ENCODE data around the gene PPID.

PPID gene

DNA sequence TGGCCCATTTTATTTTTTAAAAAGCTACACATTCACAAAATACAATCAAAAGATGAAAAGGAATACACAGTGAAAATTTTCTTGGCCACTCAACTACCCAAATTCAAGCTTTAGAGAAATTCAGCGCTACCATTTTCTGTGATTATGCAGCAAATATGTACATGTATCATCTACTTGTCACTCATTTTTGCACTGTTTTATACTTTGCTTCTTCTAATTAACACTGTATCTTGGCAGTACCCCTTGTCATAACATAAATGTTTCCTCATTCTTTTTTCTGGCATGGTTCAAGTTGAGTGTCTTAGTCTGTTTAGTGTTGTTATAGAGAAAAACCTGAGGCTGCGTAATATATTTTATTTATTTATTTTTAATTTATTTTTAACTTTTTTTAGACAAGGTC, 15.7 kb upstream of the PPID start:
- no peak for DNase-seq (ENCODE audit: low spot score)
- ChIA-PET POLR2A (ENCODE audit: low non-redundant PET) (no interaction called here), CTCF (interaction anchor here (1.0 kb wide), 1 partner anchor 113 kb away, joined by 3 read pairs; no protein-coding TSS in a partner anchor)
- H3K27ac ChIP-seq, result no peak overlapping the region
- no peak for TF ChIP-seq CTCF (conservative IDR thresholded peaks at IDR 0.05; ENCODE audit: low read depth)

GRCh38 chr4:158729716-158730559, 6.7 kb upstream of the PPID start:
- DNase-seq (ENCODE audit: low spot score), result peak; percentile 66
- H3K27ac ChIP-seq, result no peak overlapping the region
- peak; percentile 89 for TF ChIP-seq CTCF (conservative IDR thresholded peaks at IDR 0.05; ENCODE audit: low read depth)
- CTCF ChIA-PET, result interaction anchor here (0.5 to 1.3 kb wide), 8 partner anchors 63 to 870 kb away, joined by 3 to 7 read pairs (median 3); no protein-coding TSS in a partner anchor
- POLR2A ChIA-PET (ENCODE audit: low non-redundant PET), result no interaction called here

- DNase-seq (ENCODE audit: low spot score), result no peak
- POLR2A ChIA-PET (ENCODE audit: low non-redundant PET), result no interaction called here
- no peak for TF ChIP-seq CTCF (conservative IDR thresholded peaks at IDR 0.05; ENCODE audit: low read depth)
- no peak overlapping the region for H3K27ac ChIP-seq
- CTCF ChIA-PET, result interaction anchor here (0.5 kb wide), 1 partner anchor 123 kb away, joined by 6 read pairs; no protein-coding TSS in a partner anchor
Observed at GRCh38 chr4:158728236-158728635, 5.0 kb upstream of the PPID start.

DNA sequence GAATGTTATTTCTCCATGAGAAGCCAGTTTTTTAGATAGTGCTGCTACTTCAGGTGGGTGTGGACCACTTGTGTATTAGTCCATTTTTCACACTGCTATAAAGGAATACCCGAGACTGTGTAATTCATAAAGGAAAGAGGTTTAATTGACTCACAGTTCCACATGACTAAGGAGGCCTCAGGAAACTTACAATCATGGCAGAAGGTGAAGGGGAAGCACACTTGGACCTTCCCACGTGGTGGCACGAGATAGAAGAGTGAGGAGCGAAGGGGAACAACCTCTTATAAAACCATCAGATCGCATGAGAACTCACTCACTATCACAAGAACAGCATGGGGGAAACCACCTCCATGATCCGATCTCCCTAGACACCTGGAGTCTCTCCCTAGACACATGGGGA, 3.4 kb upstream of the PPID start:
- no peak for TF ChIP-seq CTCF (conservative IDR thresholded peaks at IDR 0.05; ENCODE audit: low read depth)
- ChIA-PET POLR2A (ENCODE audit: low non-redundant PET) (no interaction called here), CTCF (no interaction called here)
- H3K27ac ChIP-seq, result no peak overlapping the region
- DNase-seq (ENCODE audit: low spot score), result no peak

DNA sequence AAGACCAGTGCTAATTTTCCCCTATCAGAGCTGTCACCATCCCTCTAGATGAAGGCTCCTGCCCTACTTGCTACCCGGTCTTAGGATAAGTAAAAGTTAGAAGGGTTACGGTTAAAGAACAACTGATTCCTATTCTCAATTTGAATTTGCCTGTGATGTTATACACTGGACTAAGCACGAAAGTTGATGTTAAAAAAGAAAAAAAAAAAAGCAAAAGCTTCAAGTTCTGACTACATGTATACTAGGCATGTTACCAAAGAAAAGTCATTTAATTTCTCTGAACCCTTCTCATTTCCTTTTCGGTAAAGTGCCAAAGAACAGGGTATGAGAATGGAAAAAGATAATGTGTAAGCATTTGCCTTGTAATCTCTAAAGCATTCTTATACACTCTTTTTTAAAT, 1.4 kb upstream of the PPID start:
- DNase-seq (ENCODE audit: low spot score), result no peak
- ChIA-PET POLR2A (ENCODE audit: low non-redundant PET) (no interaction called here), CTCF (no interaction called here)
- no peak for TF ChIP-seq CTCF (conservative IDR thresholded peaks at IDR 0.05; ENCODE audit: low read depth)
- H3K27ac ChIP-seq, result no peak overlapping the region

DNA sequence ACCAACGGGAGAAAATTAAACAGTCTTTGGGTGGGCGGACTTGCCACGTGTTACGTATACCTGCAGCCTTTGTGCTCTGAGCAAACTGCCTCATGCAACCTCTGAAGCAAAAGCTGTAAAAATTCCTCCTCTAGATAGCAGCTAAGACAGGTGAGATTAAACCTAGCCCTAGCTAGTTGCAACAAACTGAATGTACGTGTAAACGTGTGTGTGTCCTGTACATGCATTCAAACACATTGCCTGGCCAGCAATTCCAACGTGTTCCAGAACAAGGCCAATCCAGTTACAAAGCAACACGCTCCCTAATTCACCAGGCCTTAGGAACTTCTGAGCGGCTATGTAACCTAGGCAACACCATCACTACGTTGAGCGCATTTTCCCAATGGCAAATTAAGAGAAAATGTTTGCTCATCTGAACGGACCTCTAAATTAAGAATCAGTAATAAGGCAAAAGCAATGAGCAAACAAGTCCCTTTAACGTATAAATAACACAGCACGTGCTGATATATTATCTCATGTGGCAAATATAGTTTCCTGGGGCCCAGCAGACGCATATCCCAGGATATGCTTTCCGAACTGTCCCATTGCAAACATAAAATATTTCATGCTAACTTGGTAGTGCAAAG, 792 bp downstream of the PPID start:
- ChIA-PET POLR2A (ENCODE audit: low non-redundant PET) (no interaction called here), CTCF (no interaction called here)
- DNase-seq (ENCODE audit: low spot score), result peak; percentile 31
- no peak for TF ChIP-seq CTCF (conservative IDR thresholded peaks at IDR 0.05; ENCODE audit: low read depth)
- peak overlapping the region; percentile 84 for H3K27ac ChIP-seq
